DOHH2 (cell line): ENCODE results near the gene MYH8.

Source experiments
- H3F3A ChIP-seq: fragments of 200-600 bp; sonication (generic), shearing (Covaris generic); 2 replicates; pipeline ENCODE4 v1.6.0; 2016; ENCODE audit warnings: antibody characterized with exemption, mild to moderate bottlenecking; ENCODE audit not compliant: control insufficient read depth, insufficient read depth
- H3K27ac ChIP-seq: fragments of 200-600 bp; sonication (generic); 2 replicates; pipeline ENCODE4 v1.5.1; 2014; ENCODE audit warnings: low read depth, mild to moderate bottlenecking, low read length, moderate library complexity
- H3K27me3 ChIP-seq: fragments of 200-600 bp; sonication (generic); 2 replicates; pipeline ENCODE4 v1.6.1; 2014; ENCODE audit warnings: mild to moderate bottlenecking, low read length, mixed read lengths; ENCODE audit not compliant: control insufficient read depth
- H3K36me3 ChIP-seq: fragments of 200-600 bp; sonication (generic); 2 replicates; pipeline ENCODE4 v1.6.1; 2014; ENCODE audit warnings: mild to moderate bottlenecking, low read length, moderate library complexity, mixed read lengths; ENCODE audit not compliant: control insufficient read depth
- H3K4me1 ChIP-seq: fragments of 200-600 bp; sonication (generic); 2 replicates; pipeline ENCODE4 v1.6.1; 2014; ENCODE audit warnings: mild to moderate bottlenecking, low read length, mixed read lengths; ENCODE audit not compliant: control insufficient read depth
- H3K4me2 ChIP-seq: fragments of 200-600 bp; sonication (generic); 2 replicates; pipeline ENCODE4 v1.6.0; 2014; ENCODE audit warnings: mild to moderate bottlenecking, low read length, moderate library complexity
- H3K4me3 ChIP-seq: fragments of 200-600 bp; sonication (generic); 2 replicates; pipeline ENCODE4 v1.5.1; 2014; ENCODE audit warnings: mild to moderate bottlenecking, low read length, mixed read lengths
- H3K79me2 ChIP-seq: fragments of 200-600 bp; sonication (generic); 2 replicates; pipeline ENCODE4 v1.6.1; 2014; ENCODE audit warnings: mild to moderate bottlenecking, low read length, mixed read lengths; ENCODE audit not compliant: control insufficient read depth
- H3K9me2 ChIP-seq: fragments of 200-600 bp; sonication (generic); replicated peaks from 2 replicates; pipeline ENCODE4 v1.6.1; 2014; ENCODE audit warnings: mild to moderate bottlenecking, low read length, mixed read lengths; ENCODE audit not compliant: control insufficient read depth
- H3K9me3 ChIP-seq: fragments of 200-600 bp; sonication (generic); 2 replicates; pipeline ENCODE4 v1.6.1; 2014; ENCODE audit warnings: antibody characterized with exemption, low read length, mixed read lengths; ENCODE audit not compliant: control insufficient read depth, insufficient read depth
- H4K20me1 ChIP-seq: fragments of 200-600 bp; sonication (generic); 2 replicates; pipeline ENCODE4 v1.6.0; 2014; ENCODE audit warnings: low read depth, mild to moderate bottlenecking, antibody characterized with exemption, low read length, moderate library complexity; ENCODE audit not compliant: control insufficient read depth, insufficient read depth
- EZH2phosphoT487 ChIP-seq: fragments of 200-600 bp; sonication (generic); IDR thresholded peaks from 2 replicates; pipeline ENCODE4 v1.6.1; 2017; ENCODE audit warnings: borderline replicate concordance, mild to moderate bottlenecking, antibody characterized with exemption, low read length, moderate library complexity, mixed read lengths
- TF ChIP-seq, protein P1 (sequence below): fragments of 200-600 bp; sonication (generic); IDR thresholded peaks from one replicate; pipeline ENCODE4 v1.5.1; 2014; ENCODE audit warnings: antibody characterized with exemption, mild to moderate bottlenecking, low read depth, low read length; ENCODE audit not compliant: poor library complexity, severe bottlenecking

The MYH8 gene

DNA sequence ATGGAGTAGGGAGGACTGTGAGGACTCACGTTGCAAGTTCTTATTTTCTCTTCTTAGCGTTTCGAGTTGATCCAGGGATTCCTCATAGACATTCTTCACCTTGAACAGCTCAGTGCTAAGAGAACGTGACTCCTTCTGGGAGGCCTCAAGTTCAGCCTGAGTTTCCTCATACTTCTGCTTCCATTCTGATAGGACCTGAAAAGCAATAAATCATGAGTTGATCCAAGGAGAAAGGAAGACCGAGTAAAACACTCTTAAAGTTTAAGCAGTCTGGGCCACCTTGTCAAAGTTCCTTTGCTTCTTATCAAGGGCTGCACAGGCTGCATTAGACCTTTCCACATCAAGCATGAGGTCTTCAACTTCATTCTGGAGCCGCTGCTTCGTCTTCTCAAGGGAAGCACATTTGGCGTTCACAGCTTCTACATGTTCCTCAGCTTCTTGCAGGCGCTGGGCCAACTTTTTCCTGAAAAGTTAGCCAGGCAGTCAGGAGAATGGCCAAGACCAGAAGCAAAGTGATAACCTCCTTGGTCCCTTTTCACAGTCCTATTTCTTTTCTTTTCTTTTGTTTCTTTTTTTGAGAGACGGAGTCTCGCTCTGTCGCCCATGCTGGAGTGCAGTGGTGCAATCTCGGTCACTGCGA lies 25.1 kb downstream of the MYH8 start:
- Histone ChIP-seq H3F3A (no peaks in the 10 kb centered on the region), H3K9me3 (no peaks in the 10 kb centered on the region), H3K4me2 (no peak overlapping the region), H4K20me1 (no peaks in the 10 kb centered on the region), H3K36me3 (no peaks in the 10 kb centered on the region), H3K27me3 (no peaks in the 10 kb centered on the region), H3K4me3 (no peak overlapping the region), H3K4me1 (no peaks in the 10 kb centered on the region), H3K27ac (no peak overlapping the region), H3K79me2 (no peaks in the 10 kb centered on the region), H3K9me2 (no peaks in the 10 kb centered on the region)
- no peak for TF ChIP-seq EZH2phosphoT487
- TF ChIP-seq, protein P1, sequence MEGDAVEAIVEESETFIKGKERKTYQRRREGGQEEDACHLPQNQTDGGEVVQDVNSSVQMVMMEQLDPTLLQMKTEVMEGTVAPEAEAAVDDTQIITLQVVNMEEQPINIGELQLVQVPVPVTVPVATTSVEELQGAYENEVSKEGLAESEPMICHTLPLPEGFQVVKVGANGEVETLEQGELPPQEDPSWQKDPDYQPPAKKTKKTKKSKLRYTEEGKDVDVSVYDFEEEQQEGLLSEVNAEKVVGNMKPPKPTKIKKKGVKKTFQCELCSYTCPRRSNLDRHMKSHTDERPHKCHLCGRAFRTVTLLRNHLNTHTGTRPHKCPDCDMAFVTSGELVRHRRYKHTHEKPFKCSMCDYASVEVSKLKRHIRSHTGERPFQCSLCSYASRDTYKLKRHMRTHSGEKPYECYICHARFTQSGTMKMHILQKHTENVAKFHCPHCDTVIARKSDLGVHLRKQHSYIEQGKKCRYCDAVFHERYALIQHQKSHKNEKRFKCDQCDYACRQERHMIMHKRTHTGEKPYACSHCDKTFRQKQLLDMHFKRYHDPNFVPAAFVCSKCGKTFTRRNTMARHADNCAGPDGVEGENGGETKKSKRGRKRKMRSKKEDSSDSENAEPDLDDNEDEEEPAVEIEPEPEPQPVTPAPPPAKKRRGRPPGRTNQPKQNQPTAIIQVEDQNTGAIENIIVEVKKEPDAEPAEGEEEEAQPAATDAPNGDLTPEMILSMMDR: no peak

DNA sequence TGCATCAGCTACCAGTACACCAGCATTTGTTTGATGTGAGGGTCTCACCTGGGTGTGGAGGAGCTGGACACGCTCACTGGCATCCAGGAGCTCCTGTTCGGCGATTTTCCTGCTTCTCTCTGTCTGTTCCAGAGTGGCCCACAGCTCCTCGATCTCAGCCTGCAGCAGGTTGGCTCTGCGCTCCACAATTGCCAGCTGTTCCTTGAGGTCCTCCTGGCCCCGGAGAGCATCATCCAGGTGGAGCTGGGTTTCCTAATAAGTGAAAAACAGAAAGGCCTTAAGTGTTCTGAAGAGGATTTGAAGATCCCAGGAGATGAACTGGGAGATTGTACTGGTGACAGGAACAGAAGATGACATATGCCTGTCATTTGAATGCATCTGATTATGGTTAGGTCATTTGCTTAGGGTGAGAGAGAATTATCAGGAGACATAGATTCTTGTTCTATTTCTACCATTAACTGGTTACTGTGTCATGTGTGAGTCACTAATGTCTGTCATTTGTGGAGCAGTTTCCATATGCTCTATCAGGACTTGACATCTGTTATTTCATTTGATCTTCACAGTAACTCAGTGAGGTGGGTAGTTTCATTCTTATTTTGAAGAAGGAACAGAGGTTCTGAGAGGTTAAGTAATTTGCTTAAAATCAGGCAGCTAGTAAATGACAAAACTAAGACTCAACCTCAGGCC lies 27.4 kb downstream of the MYH8 start:
- no peaks in the 10 kb centered on the region for H3K9me2 ChIP-seq
- no peaks in the 10 kb centered on the region for H3K9me3 ChIP-seq
- no peaks in the 10 kb centered on the region for H3K36me3 ChIP-seq
- H3K79me2 ChIP-seq: no peaks in the 10 kb centered on the region
- no peak overlapping the region for H3K4me3 ChIP-seq
- H3K4me2 ChIP-seq: no peak overlapping the region
- H4K20me1 ChIP-seq: no peaks in the 10 kb centered on the region
- H3K4me1 ChIP-seq: no peaks in the 10 kb centered on the region
- 0 out of 2 replicates have a peak, but pooled peaks cover 2% of the 10 kb centered on the region for H3K27me3 ChIP-seq
- H3F3A ChIP-seq: no peaks in the 10 kb centered on the region
- H3K27ac ChIP-seq: no peak overlapping the region
- TF ChIP-seq, protein P1: no peak
- no peak for TF ChIP-seq EZH2phosphoT487

DNA sequence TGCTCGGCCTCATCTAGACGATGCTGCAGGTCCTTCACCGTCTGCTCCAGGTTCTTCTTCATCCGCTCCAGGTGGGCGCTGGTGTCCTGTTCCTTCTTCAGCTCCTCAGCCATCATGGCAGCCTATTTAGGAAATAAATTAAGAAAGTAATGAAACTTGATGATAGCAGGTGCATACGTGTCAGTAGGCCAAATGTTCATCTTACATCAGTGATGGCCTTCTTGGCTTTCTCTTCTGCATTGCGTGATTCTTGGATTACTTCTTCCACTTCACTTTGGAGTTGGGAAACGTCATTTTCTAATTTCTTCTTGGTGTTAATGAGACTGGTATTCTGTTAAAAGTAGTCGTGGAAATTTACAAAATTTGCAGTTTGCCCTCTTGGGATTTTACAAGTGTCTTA lies 28.9 kb downstream of the MYH8 start:
- H4K20me1 ChIP-seq: no peaks in the 10 kb centered on the region

More for the DNA sequence above, 28.9 kb downstream of the MYH8 start:
- H3K27ac ChIP-seq: no peak overlapping the region
- no peaks in the 10 kb centered on the region for H3F3A ChIP-seq
- TF ChIP-seq EZH2phosphoT487: no peak
- TF ChIP-seq, protein P1: no peak
- H3K4me1 ChIP-seq: no peaks in the 10 kb centered on the region
- H3K9me2 ChIP-seq: no peaks in the 10 kb centered on the region
- H3K4me3 ChIP-seq: no peak overlapping the region
- no peaks in the 10 kb centered on the region for H3K79me2 ChIP-seq
- no peaks in the 10 kb centered on the region for H3K36me3 ChIP-seq
- H3K9me3 ChIP-seq: no peaks in the 10 kb centered on the region
- H3K4me2 ChIP-seq: no peak overlapping the region
- H3K27me3 ChIP-seq: 0 out of 2 replicates have a peak, but pooled peaks cover 2% of the 10 kb centered on the region
